NK-92 (cell line): ENCODE measurements around the gene TLR2.

Experiments
- DNase-seq: peaks from one replicate; lab custom pipeline; 2025; ENCODE audit not compliant: unreplicated experiment; lab: John Stamatoyannopoulos, UW

TLR2 gene

DNA sequence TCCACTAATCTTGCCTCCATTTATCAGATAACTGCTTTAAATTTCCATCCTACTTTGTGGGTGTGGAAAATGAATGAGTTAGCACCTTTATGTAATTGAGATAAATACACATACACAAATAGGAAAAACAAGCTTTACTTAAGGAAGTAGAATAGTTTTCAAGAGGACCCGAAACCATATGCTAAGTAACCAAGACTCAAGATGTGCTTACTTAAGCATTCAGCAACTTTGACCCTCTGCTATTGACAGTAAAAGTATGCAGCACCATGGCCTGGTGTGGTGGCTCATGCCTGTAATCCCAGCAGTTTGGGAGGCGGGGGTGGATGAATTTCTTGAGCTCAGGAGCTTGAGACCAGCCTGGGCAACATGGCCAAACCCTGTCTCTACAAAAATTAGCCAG, 45.8 kb downstream of the TLR2 start:
- DNase-seq = no peak

DNA sequence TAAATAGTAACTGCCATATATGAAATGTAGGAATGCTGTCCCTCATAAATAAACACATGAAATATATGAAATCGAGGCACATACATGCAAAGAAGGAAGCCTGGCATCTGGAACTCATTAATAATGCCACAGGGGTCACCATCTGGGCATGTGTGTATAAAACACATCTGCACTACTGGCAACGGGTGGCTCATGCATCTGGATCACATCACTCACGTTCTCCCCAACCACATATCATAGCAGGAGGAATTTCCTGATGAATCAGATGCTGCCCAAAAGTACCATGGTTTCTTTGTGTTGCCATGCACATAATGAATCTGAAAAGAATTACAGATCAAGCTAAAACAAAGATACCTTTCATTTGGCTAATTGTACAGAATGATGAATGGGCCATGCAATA, 47.2 kb downstream of the TLR2 start:
- DNase-seq = no peak

DNA sequence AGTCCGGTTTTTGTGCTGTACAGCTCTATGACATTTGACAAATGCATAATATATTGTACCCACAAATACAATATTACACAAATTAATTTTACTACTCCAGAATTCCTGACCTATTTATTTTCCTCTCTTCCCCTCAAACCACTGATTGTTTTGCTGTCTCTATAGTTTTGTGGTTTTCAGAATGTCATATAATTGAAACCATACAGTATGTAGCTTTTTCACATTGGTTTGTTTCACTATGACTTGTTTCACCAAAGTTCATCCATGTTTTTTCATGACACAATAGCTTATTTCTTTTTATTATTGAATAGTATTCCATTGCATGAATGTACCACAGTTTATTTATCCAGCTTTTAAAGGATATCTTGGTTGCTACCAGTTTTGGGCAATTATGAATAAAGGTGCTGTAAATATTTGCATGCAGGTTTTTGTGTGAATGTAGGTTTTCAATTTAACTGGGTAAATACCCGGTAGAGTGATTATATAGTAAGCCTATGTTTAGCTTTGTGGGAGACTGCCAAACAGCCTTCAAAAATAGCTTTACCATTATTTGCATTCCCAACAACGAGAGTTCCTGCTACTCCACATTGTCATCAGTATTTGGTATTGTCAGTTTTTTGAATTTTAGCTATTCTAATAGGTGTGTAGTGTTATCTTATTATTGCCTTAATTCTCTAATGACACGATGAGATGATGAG, 49.8 kb downstream of the TLR2 start:
- no peak for DNase-seq

DNA sequence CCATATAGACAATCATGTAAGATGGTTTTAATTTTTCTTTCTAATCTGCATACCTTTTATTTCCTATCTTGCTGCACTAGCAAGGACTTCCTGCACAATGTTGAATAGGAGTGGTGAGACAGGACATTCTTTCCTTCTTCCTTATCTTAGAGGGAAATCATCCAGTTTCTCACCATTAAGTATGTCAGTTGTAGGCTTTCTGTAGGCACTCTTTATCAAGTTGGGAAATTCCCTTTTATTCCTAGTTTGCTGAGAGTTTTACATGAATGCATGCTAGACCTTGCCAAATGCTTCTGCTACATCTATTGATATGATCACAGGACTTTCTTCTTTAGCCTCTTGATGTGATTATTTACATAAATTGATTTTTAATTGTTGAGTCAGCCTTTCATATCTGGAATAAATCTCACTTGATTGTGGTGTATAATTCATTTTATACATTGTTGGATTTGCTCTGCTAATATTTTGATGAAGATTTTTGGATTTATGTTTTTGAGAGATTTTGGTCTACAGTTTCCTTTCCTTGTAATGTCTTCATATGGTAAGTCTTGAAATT, 51.9 kb downstream of the TLR2 start:
- DNase-seq = no peak

- DNase-seq = no peak
Measured at GRCh38 chr4:153741541-153741940, 57.5 kb downstream of the TLR2 start.

DNA sequence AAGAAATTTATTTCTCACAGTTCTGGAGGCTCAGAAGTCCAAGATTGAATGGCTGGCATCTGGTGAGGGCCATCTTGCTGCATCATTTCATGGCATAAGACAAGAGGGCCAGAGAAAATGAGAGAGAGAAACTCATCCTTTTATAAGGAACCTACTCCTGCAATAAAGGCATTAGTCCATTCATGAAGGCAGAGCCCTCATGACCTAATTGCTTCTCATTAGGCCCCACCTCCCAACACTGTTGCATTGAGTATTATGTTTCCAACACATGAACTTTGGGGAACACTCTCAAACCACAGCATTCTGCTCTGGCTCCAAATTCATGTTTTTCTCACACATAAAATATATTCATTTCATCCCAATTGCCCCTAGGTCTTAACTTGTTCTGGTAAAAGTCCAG, 61.6 kb downstream of the TLR2 start:
- no peak for DNase-seq

DNA sequence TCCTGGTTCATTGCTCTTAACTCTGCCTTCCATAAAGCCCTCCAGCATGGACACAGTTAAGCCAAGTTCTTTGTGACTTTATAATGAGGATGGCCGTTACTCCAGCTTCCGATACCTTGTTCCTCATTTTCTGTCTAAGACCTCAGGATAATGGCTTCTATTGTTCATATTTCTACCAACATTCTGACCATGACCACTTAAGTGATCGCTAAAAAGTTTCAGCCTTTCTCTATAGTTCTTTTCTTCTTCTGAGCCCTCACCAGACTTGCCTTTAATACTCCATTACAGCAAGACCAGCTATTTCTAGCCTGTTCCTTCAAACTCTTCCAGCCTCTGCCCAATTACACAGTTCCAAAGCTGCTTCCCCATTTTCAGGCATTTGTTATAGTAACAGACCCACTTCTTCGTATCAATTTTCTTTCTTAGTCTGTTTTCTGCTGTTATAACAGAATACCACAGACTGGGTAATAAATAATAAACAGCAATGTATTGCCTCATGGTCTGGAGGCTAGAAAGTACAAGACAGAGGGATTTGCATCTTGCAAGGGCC, 63.4 kb downstream of the TLR2 start:
- DNase-seq = no peak

DNA sequence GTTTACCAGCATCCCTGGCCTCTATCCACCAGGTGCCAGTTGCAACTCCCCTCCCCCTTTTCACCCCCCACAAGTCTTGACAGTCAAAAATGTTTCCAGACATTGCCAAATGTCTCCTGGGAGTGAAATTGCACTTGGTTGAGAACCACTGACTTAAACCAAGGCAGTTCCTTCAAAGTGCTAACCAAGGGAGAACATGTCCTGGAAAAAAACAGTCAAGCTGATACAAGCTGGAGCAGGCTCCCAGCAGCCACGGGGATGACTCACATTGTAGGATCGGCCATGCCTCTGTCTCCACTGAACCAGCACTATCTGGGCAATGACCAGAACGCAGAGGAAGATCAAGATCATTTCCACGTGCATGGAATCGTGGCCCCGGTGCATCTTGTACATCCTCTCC, 64.3 kb downstream of the TLR2 start:
- no peak for DNase-seq

DNA sequence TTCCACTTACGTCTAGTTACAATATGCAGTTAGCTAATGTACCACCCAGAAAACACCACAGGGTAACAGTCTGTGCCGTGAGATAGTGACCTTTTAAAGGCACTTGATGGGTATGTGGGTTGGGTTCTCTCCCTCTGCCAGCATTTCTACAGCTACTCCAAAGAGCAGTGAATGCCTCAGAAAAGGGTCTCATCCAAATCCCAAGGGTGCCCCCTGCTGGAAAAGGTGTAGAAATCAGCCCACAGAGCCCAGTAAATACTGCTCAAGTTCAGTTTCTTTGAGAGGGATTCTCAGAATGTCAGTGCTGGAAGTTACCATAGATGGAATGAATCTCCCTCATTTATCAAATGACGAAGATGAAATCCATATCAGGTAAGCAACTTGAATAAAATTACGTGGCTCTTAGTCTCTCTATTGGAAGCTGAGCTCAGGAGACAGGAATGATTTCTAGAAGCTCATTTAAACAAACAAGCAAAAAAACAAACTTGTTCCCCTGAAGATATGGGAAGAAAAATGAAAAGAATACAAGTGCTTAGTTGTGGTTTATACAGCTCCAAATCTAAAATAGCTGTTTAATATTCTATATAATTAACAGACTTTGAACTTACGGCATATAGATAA, 66.2 kb downstream of the TLR2 start:
- DNase-seq = no peak

- DNase-seq = no peak
Measured at GRCh38 chr4:153755186-153755585, 71.1 kb downstream of the TLR2 start.
